ENCODE results near the gene TJP3.

- TF ChIP-seq POLR2A (IDR thresholded peaks at IDR 0.05): no peak
- TF ChIP-seq CTCF (IDR thresholded peaks at IDR 0.05): no peak
These were observed 34.4 kb upstream of the TJP3 start for GRCh38 chr19:3673506-3674439.
